ENCODE results near the gene MYBPC2. TPM values are rescaled to one million over a fixed set of nuclear protein-coding genes. Genes with fewer than 3 reads are reported as not detected.
"Not testable (repeated sequence)": the region's sequence is repeated elsewhere in the genome, so short reads cannot be mapped to it uniquely, and the experiment has no call there.

MYBPC2 gene
- total RNA-seq, 4 donors from 2014 or later = 0.13 TPM; not detected in 3

GRCh38 chr19:50435221-50435620, 2.5 kb downstream of the MYBPC2 start:
- Histone ChIP-seq H3K9me3 (no peaks in the 10 kb centered on the region), H3K27me3 (no peaks in the 10 kb centered on the region), H3K36me3 (no peaks in the 10 kb centered on the region), H3K27ac (no peak overlapping the region), H3K4me1 (peaks cover 6 to 9% of the 10 kb centered on the region in 2 donors), H3K4me3 (replicated peaks in 1 of 3) (no peak overlapping the region)
- intact Hi-C loops (cut with DNase I) = no loop called here
- TF ChIP-seq CTCF (IDR thresholded peaks at IDR 0.05) (no peak), POLR2A (IDR thresholded peaks at IDR 0.05) (no peak)
- DNase-seq = no peak
- 86 to 88% methylated on average over 17 of the region's 17 CpGs for WGBS, 2 donors

GRCh38 chr19:50435627-50436026, 2.9 kb downstream of the MYBPC2 start:
- H3K4me3 ChIP-seq (replicated peaks in 1 of 3) = no peak overlapping the region
- H3K27me3 ChIP-seq = no peaks in the 10 kb centered on the region
- TF ChIP-seq POLR2A (IDR thresholded peaks at IDR 0.05) (no peak), CTCF (IDR thresholded peaks at IDR 0.05) (no peak)
- 69 to 73% methylated on average over 11 of the region's 12 CpGs for WGBS, 2 donors
- no peak for DNase-seq
- H3K4me1 ChIP-seq = peaks cover 6 to 9% of the 10 kb centered on the region in 2 donors
- H3K9me3 ChIP-seq = no peaks in the 10 kb centered on the region
- H3K36me3 ChIP-seq = no peaks in the 10 kb centered on the region
- intact Hi-C loops (cut with DNase I) = no loop called here
- H3K27ac ChIP-seq = no peak overlapping the region

- 91 to 96% methylated on average over 5 of the region's 5 CpGs for WGBS, 2 donors
- DNase-seq = no peak
- H3K4me3 ChIP-seq (replicated peaks in 1 of 3) = no peak overlapping the region
- H3K9me3 ChIP-seq = no peaks in the 10 kb centered on the region
- no peaks in the 10 kb centered on the region for H3K4me1 ChIP-seq
- no peaks in the 10 kb centered on the region for H3K36me3 ChIP-seq
- no peaks in the 10 kb centered on the region for H3K27me3 ChIP-seq
- intact Hi-C loops (cut with DNase I) = no loop called here
- TF ChIP-seq CTCF (IDR thresholded peaks at IDR 0.05) (no peak), POLR2A (IDR thresholded peaks at IDR 0.05) (no peak)
- no peak overlapping the region for H3K27ac ChIP-seq
Observed at GRCh38 chr19:50437862-50438449, 5.3 kb downstream of the MYBPC2 start.

- DNase-seq; H3K4me1 ChIP-seq; H3K9me3 ChIP-seq; H3K36me3 ChIP-seq; intact Hi-C loops (cut with DNase I); H3K27me3 ChIP-seq; H3K27ac ChIP-seq; H3K4me3 ChIP-seq (replicated peaks in 1 of 3): not testable (repeated sequence)
- WGBS, 2 donors = 76 to 89% methylated on average over 2 of the region's 2 CpGs
Observed at GRCh38 chr19:50439130-50439529, 6.4 kb downstream of the MYBPC2 start.

GRCh38 chr19:50444059-50444458, 11.4 kb downstream of the MYBPC2 start:
- H3K36me3 ChIP-seq = no peaks in the 10 kb centered on the region
- no peaks in the 10 kb centered on the region for H3K9me3 ChIP-seq
- DNase-seq = no peak
- intact Hi-C loops (cut with DNase I) = no loop called here
- H3K4me3 ChIP-seq (replicated peaks in 1 of 3) = no peak overlapping the region
- TF ChIP-seq POLR2A (IDR thresholded peaks at IDR 0.05) (no peak), CTCF (IDR thresholded peaks at IDR 0.05) (no peak)
- H3K27me3 ChIP-seq = no peaks in the 10 kb centered on the region
- H3K4me1 ChIP-seq = no peaks in the 10 kb centered on the region
- no peak overlapping the region for H3K27ac ChIP-seq
- WGBS, 2 donors = 73 to 80% methylated on average over 1 of the region's 1 CpG

- no peak overlapping the region for H3K27ac ChIP-seq
- WGBS, 2 donors = 91 to 92% methylated on average over 5 of the region's 5 CpGs
- H3K4me3 ChIP-seq (replicated peaks in 1 of 3) = no peak overlapping the region
- no peaks in the 10 kb centered on the region for H3K4me1 ChIP-seq
- intact Hi-C loops (cut with DNase I) = no loop called here
- H3K27me3 ChIP-seq = no peaks in the 10 kb centered on the region
- H3K9me3 ChIP-seq = no peaks in the 10 kb centered on the region
- TF ChIP-seq CTCF (IDR thresholded peaks at IDR 0.05) (no peak), POLR2A (IDR thresholded peaks at IDR 0.05) (no peak)
- no peak for DNase-seq
- no peaks in the 10 kb centered on the region for H3K36me3 ChIP-seq
Observed at GRCh38 chr19:50447053-50447452, 14.4 kb downstream of the MYBPC2 start.

All from thyroid gland (tissue), 4 donors.